A549 treated with Hydrocortisone at 1 μM for 4 hours (cell line): ENCODE measurements around the gene COQ8B. TPM values are rescaled to one million over a fixed set of nuclear protein-coding genes. Genes with fewer than 3 reads are reported as not detected.

Source experiments
- total RNA-seq: library from RNA; stranded (reverse); fragments of 200-300 nt; extraction: Qiagen RNA extraction; gene quantifications from 5 replicates; pipeline ENCODE4 v1.2.3, GENCODE V29; 2022

COQ8B gene
- total RNA-seq: 87.5 to 108 TPM (median 93.3 TPM) in 5 replicates

DNA sequence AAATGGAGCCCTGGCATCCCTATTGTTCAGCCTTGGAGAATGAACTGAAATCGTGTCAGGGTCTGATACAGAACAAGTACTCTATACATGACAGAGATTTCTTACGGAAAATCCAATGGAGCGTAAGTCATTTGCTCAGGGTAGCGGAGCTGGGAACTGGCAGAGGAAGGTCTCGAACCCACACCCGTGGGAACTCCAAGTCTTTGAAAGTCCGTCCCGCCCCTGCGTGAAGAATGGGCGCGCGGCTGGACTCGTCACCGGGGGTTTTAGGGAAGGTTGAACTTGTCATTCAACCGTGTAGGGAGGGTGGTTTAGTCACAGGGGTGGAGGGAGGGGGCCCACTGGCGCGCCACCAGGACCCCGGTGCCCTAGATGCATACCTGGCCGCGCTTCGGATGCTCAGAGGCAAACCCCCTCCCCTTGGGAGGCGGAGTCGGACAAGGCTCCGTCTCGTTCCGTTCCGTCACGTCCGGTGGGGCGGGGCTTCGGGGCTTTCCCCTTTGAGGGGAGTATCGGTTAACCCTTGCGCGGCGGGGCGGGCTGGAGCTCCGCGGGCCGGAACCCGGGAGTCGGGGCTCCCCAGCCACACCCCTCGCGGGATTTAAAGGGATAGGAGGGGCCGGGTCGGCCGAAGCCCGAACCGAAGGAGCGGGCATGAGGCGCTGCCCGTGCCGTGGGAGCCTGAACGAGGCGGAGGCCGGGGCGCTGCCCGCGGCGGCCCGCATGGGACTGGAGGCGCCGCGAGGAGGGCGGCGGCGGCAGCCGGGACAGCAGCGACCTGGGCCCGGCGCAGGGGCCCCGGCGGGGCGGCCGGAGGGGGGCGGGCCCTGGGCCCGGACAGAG is at the start of gene COQ8B, which contains the start of gene ITPKC:
COQ8B (minus strand) TSS at position 405 of the 843 bp plus-strand sequence. CDS start 2,254 bp downstream, outside the sequence.
ITPKC (plus strand) TSS at position 631 of the 843 bp plus-strand sequence; CDS start at position 655, 24 bp downstream.

GRCh38 chr19:40750874-40751537 is 34.3 kb upstream of the COQ8B start, which contains the start of gene SNRPA:
Gene SNRPA (plus strand): TSS chr19:40751203. CDS start chr19:40751409, 206 bp downstream.

DNA sequence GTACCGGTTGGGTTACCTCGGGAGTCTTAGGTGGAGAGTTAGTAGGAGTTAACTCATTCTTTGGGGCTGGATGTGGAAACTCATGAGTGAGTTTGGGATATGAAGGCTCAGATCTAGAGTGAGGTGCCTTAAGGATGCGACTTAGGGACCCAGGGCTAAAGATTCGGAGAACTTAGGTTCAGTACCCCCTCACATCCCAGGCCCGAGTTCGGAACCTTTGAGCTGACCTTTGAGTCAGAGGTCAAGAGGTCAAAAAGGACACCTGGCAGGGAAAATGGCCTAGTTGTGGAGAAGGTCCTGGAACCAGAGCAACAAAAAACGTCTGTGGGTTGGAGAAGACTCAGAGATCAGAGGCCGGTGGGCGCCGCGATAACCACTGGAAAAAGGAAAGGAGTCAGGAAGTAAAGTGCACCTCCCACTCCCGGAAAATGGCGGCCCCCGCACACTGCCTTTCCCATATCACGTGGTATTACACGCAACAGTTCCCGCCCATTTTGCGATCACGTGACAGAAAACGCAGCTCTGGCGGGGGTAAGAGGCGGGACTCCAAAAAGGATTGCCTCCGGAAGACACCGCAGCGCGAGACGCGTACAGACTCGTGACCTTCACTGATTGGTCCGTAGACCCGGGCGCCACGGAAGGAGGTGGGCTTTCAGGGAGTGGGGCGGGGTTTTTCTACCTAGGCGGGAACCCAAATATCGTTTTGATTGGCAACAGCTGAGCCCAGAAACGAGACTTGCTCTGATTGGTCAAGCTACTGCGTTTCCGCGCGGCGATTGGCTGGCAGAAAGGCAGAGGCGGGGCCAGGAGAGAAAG is 33.6 kb upstream of the COQ8B start, which contains the start of gene ACTMAP:
ACTMAP (minus strand) TSS at position 420 of the 816 bp plus-strand sequence. CDS start 674 bp downstream, outside the sequence.

DNA sequence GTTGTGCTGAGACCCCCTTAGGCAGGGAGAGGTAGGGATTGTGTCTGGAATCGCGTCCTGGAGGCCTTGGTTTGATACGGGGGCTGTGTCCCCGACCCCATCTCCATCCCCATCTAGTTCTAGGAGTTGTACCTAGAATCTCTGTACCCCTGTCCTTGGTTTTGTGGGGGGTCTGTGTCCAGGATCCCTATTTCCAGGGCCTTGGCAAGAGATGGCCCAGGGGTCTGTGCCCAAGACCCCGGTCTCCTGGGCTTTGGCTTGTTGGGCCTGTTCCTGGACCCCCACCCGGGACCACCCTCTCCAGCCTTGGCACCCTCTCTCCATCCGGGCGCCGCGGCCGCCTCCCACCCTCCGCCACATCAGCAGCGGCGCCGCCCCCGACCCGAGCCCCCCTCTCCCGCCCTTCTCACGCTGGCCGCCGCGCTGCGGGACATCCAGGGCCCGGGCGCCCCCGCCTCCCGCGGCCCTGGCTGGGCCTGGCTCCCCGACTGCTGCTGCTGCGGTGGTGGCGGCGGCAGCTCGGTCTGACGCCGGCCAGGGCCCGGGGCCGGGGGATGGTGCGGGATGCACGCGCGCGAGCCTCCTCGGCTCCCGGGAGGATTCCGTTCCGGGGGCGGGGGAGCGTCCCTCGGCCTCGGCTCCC is 26.5 kb downstream of the COQ8B start, which contains the start of gene NUMBL:
NUMBL (minus strand) TSS at position 602 of the 643 bp plus-strand sequence; CDS start at position 434, 168 bp downstream.

Other genes with a start within 250 kb of the COQ8B start
- 0.55 to 0.76 TPM (median 0.72 TPM) in 5 replicates for gene SPTBN4, start 249.9 kb downstream of the COQ8B start, total RNA-seq
- 101 to 139 TPM (median 131 TPM) in 5 replicates for gene SHKBP1, start 140.0 kb downstream of the COQ8B start, total RNA-seq
- gene LTBP4, start 115.5 kb downstream of the COQ8B start, total RNA-seq: 39.9 to 57.0 TPM (median 49.9 TPM) in 5 replicates
- gene NUMBL, start 26.2 kb downstream of the COQ8B start, total RNA-seq: 61.3 to 81.3 TPM (median 72.9 TPM) in 5 replicates
- 32.7 to 43.3 TPM (median 38.0 TPM) in 5 replicates for gene ITPKC, start 226 bp upstream of the COQ8B start, total RNA-seq
- gene ACTMAP, start 33.6 kb upstream of the COQ8B start, total RNA-seq: 17.5 to 19.9 TPM (median 18.5 TPM) in 5 replicates
- 145 to 182 TPM (median 154 TPM) in 5 replicates for gene SNRPA, start 34.3 kb upstream of the COQ8B start, total RNA-seq
- gene MIA, start 58.6 kb upstream of the COQ8B start, total RNA-seq: not detected in 5 replicates
- gene RAB4B, start 61.4 kb upstream of the COQ8B start, total RNA-seq: 14.0 to 20.1 TPM (median 17.1 TPM) in 5 replicates
- 85.4 to 95.3 TPM (median 93.9 TPM) in 5 replicates for gene EGLN2, start 82.3 kb upstream of the COQ8B start, total RNA-seq
- gene CYP2A6, start 133.6 kb upstream of the COQ8B start, total RNA-seq: 0.08 TPM in 1 of 5 replicates, not detected in the others
- gene CYP2A7, start 165.3 kb upstream of the COQ8B start, total RNA-seq: not detected in 5 replicates